HepG2 (cell line): ENCODE measurements around the gene PPCDC. TPM values are rescaled to one million over a fixed set of nuclear protein-coding genes. Genes with fewer than 3 reads are reported as not detected.

Source experiments
- ATAD3A ChIP-seq: sonication (generic); formaldehyde crosslinking; IDR thresholded peaks from 2 replicates; pipeline ENCODE4 v1.4.0; 2020; ENCODE audit warnings: missing genetic modification reagents
- ELK4 ChIP-seq: sonication (generic); formaldehyde crosslinking; IDR thresholded peaks from 2 replicates; pipeline ENCODE4 v1.9.0; 2021; ENCODE audit warnings: missing genetic modification reagents, borderline replicate concordance
- ERF ChIP-seq: IDR thresholded peaks from 2 replicates; pipeline ENCODE4 v1.6.1; 2018; ENCODE audit warnings: missing biosample characterization, missing genetic modification reagents
- FUBP1 ChIP-seq: sonication (generic); formaldehyde crosslinking; IDR thresholded peaks from 2 replicates; pipeline ENCODE4 v1.5.1; 2020; ENCODE audit warnings: missing genetic modification reagents, mild to moderate bottlenecking, borderline replicate concordance
- HBP1 ChIP-seq: IDR thresholded peaks from 2 replicates; pipeline ENCODE4 v1.6.1; 2016; ENCODE audit warnings: low read depth, control low read depth
- HDAC2 ChIP-seq: sonication (generic); formaldehyde crosslinking; IDR thresholded peaks from 2 replicates; pipeline ENCODE4 v1.4.0; 2020; ENCODE audit warnings: missing genetic modification reagents
- REST ChIP-seq, 2 experiments: IDR thresholded peaks; 2 replicates each; pipeline ENCODE4 v1.6.1; 2011 to 2012; ENCODE audit warnings: low read length in 2 of 2, borderline replicate concordance in 1 of 2, low read depth in 1 of 2, mild to moderate bottlenecking in 1 of 2, moderate library complexity in 1 of 2
- SIN3A ChIP-seq: IDR thresholded peaks from 2 replicates; pipeline ENCODE4 v1.6.1; 2011; ENCODE audit warnings: low read depth, mild to moderate bottlenecking, control low read depth, low read length, borderline replicate concordance
- ZNF101 ChIP-seq: sonication (generic); formaldehyde crosslinking; IDR thresholded peaks from 2 replicates; pipeline ENCODE4 v1.4.0; 2020; ENCODE audit warnings: mild to moderate bottlenecking, low read depth, missing genetic modification reagents, borderline replicate concordance
- ZNF430 ChIP-seq: sonication (generic); formaldehyde crosslinking; IDR thresholded peaks from 2 replicates; pipeline ENCODE4 v1.9.0; 2021; ENCODE audit warnings: mild to moderate bottlenecking, missing genetic modification reagents
- ZNF510 ChIP-seq: sonication (generic); formaldehyde crosslinking; IDR thresholded peaks from 2 replicates; pipeline ENCODE4 v1.4.0; 2020; ENCODE audit warnings: low read depth, mild to moderate bottlenecking, missing genetic modification reagents
- ZNF747 ChIP-seq: sonication (generic); formaldehyde crosslinking; IDR thresholded peaks from 2 replicates; pipeline ENCODE4 v1.8.1; 2023; ENCODE audit warnings: missing genetic modification reagents, mild to moderate bottlenecking, borderline replicate concordance
- polyA plus RNA-seq, 8 experiments: library from polyadenylated mRNA; depleted of rRNA in 3 of 8; stranded (reverse) in 7 of 8; unstranded in 1 of 8; fragments of >200 nt; fragmentation: Illumina TruSeq in 4 of 8; extraction: Trizol in 4 of 8; gene quantifications; 2 replicates each; pipeline versions ENCODE4 v1.2.1 to v1.2.3, GENCODE V29; 2011 to 2016; ENCODE audit warnings: low read depth in 4 of 8, missing spikeins in 1 of 8, mixed read lengths in 1 of 8; ENCODE audit not compliant: insufficient read depth in 1 of 8
- total RNA-seq, 5 experiments: library from RNA; depleted of rRNA; stranded (reverse); fragments of >200 nt; fragmentation: Illumina TruSeq; extraction: Trizol; gene quantifications; 2 replicates each; pipeline ENCODE4 v1.2.3, GENCODE V29; 2016; ENCODE audit warnings: low read depth in 1 of 5
- TF ChIP-seq, protein P1 (sequence below): sonication (generic); formaldehyde crosslinking; IDR thresholded peaks from 2 replicates; pipeline ENCODE4 v1.4.0; 2020; ENCODE audit warnings: low read depth, mild to moderate bottlenecking, missing genetic modification reagents
- TF ChIP-seq, protein P2 (sequence below): sonication (generic); formaldehyde crosslinking; IDR thresholded peaks from 2 replicates; pipeline ENCODE4 v1.4.0; 2020; ENCODE audit warnings: mild to moderate bottlenecking, missing genetic modification reagents
- TF ChIP-seq, protein P3 (sequence below): sonication (generic); formaldehyde crosslinking; IDR thresholded peaks from 2 replicates; pipeline ENCODE4 v1.4.0; 2020; ENCODE audit warnings: missing genetic modification reagents

Gene PPCDC
- total and polyA plus RNA-seq, 2 of the 13 experiments (the other 11 are each of a cell fraction or from before 2014, with no cell fraction given): 12.3 to 12.8 TPM

DNA sequence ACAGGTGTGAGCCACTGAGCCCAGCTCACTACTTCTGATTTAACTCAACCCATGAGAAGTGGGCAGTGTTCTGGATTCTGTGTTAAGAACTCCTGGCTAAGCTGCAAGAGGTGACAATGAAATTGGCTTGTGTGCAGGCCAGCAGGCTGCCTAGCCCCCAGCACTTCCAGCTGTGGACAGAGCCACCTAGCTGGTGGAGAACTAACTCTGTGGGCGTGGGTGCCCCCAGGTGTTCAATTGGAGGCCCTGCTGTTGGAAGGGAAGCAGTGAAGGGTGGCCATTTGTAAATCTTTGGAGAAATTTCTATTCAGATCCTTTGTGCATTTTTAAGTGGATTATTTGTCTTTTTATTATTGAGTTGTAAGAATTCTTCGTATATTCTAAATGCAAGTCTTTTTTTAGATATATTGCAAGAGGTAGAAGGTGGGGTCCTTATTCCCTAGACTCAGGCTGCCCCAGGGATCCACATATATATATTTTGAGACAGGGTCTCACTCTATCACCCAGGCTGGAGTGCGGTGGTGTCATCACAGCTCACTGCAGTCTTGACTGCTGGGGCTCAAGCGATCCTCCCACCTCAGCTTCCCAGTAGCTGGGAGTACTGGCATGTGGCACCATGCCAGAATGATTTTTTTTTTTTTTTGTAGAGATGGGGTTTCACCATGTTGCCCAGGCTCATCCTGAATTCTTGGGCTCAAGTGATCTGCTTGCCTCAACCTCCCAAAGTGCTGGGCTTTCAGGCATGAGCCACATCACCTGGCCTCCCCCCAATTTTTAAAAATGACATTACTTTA, 35.2 kb upstream of the PPCDC start (continued):
- TF ChIP-seq, protein P1, sequence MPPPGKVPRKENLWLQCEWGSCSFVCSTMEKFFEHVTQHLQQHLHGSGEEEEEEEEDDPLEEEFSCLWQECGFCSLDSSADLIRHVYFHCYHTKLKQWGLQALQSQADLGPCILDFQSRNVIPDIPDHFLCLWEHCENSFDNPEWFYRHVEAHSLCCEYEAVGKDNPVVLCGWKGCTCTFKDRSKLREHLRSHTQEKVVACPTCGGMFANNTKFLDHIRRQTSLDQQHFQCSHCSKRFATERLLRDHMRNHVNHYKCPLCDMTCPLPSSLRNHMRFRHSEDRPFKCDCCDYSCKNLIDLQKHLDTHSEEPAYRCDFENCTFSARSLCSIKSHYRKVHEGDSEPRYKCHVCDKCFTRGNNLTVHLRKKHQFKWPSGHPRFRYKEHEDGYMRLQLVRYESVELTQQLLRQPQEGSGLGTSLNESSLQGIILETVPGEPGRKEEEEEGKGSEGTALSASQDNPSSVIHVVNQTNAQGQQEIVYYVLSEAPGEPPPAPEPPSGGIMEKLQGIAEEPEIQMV: no peak
- TF ChIP-seq ERF (CRISPR knock-in tag) (peak; percentile 61; the same call in 1 of the 2 replicates), HBP1 (CRISPR knock-in tag) (peak; percentile 66; the same call in 1 of the 2 replicates), FUBP1 (CRISPR knock-in tag) (no peak), ZNF510 (no peak), SIN3A (0 out of 2 replicates have a peak, but pooled peaks have one; percentile 64), ELK4 (CRISPR knock-in tag) (no peak), ZNF747 (CRISPR knock-in tag) (no peak), ZNF101 (no peak), REST (IDR thresholded peaks at IDR 0.05; ENCODE audit: borderline replicate concordance in 1 of 2, low read depth in 1 of 2, low read length in 2 of 2) (peak; percentile 73 to 96), ZNF430 (CRISPR knock-in tag) (no peak), HDAC2 (peak; percentile 52; the same call in 1 of the 2 replicates), ATAD3A (CRISPR knock-in tag) (no peak)
- TF ChIP-seq, protein P2, sequence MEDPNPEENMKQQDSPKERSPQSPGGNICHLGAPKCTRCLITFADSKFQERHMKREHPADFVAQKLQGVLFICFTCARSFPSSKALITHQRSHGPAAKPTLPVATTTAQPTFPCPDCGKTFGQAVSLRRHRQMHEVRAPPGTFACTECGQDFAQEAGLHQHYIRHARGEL (CRISPR knock-in tag): no peak
- TF ChIP-seq, protein P3, sequence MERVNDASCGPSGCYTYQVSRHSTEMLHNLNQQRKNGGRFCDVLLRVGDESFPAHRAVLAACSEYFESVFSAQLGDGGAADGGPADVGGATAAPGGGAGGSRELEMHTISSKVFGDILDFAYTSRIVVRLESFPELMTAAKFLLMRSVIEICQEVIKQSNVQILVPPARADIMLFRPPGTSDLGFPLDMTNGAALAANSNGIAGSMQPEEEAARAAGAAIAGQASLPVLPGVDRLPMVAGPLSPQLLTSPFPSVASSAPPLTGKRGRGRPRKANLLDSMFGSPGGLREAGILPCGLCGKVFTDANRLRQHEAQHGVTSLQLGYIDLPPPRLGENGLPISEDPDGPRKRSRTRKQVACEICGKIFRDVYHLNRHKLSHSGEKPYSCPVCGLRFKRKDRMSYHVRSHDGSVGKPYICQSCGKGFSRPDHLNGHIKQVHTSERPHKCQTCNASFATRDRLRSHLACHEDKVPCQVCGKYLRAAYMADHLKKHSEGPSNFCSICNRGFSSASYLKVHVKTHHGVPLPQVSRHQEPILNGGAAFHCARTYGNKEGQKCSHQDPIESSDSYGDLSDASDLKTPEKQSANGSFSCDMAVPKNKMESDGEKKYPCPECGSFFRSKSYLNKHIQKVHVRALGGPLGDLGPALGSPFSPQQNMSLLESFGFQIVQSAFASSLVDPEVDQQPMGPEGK (CRISPR knock-in tag): peak; percentile 78
